HG02943 (cell line): ENCODE data around the gene ENC1.
"Not testable (repeated sequence)": the region's sequence is repeated elsewhere in the genome, so short reads cannot be mapped to it uniquely, and the experiment has no call there.

Experiments
- ATAC-seq: cut with Tn5 transposase; IDR thresholded peaks from one replicate; pipeline ENCODE4 v1.9.1; 2021; ENCODE audit warnings: mild to moderate bottlenecking, low read depth, moderate library complexity; ENCODE audit not compliant: unreplicated experiment

Gene ENC1

GRCh38 chr5:74640450-74640953 is at the start of gene ENC1:
Gene ENC1, minus strand, starts transcription at chr5:74640728. Its CDS starts 4,243 bp downstream, at chr5:74636485.
- peak; percentile 56 for ATAC-seq

DNA sequence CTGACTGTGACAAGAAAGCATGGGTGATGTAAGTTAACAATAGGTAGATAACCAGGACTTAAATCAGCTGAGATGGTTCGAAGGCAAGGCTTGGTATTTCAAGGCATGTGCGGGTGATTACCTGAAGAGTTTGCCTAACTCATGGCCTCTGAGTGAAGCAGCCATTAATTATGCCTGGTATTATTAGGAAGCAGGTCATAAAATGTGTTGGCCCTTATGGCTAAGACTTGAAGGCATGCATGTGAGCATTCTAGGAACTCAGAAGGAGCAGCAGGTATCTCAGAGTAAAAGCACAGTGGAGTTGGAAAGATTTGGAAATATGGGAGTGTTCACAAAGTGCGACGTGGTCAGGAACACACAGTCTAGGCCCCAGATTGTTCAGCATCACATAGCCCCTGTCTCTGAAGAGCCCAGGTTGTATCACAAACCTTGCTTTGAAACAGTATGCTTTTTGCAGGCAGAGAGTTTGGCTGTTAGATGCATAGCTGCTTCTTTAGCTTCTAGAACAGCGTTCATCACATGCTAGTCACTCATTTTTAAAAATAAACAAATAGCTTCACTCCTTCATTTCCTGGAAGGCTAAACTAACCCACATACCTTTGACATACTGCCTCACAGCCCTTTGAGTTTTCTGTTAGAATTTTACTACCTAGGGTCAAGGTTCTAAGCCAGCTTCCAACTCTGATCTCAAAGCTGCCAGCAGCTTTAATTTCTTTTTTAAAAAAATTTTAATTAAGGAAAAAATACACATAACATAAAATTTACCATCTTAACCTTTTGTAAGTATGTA is 46.6 kb upstream of the ENC1 start:
- ATAC-seq = no peak

DNA sequence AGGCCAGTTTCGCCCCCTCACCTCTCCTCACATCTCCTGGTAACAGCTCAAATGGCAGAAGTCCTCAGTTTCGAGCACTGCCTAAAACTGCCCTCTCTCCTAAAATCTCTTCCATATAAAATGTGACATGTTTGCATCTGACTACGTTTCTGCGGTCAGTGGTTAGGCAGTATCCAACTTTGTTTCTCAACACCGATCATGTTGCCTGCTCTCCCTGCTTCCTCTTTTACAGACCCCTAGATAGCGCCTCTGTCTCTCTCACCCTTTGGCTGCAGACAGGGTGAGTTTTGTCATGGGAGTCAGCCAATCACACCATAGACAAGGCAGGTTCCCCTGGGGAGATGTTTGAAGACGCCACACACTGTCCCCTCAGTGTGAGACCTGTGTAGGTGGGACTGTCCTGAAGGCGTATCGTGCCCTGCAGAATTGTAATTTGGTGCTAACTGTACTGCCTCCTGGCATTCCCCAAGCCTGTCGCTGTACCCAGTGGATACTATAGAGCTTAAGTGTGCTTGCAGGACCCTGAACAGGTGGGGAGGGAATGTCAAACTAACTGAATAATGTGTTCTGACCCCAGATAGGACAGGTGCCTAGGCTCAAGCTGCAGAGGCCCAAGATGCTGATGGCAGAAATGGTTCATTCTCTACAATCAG is 45.6 kb upstream of the ENC1 start:
- ATAC-seq = no peak

GRCh38 chr5:74684900-74685851 is 44.6 kb upstream of the ENC1 start, which contains the start of gene HEXB:
Gene HEXB, plus strand, starts transcription at chr5:74685233. Its CDS starts 28 bp downstream, at chr5:74685261.
- peak; percentile 70 for ATAC-seq

DNA sequence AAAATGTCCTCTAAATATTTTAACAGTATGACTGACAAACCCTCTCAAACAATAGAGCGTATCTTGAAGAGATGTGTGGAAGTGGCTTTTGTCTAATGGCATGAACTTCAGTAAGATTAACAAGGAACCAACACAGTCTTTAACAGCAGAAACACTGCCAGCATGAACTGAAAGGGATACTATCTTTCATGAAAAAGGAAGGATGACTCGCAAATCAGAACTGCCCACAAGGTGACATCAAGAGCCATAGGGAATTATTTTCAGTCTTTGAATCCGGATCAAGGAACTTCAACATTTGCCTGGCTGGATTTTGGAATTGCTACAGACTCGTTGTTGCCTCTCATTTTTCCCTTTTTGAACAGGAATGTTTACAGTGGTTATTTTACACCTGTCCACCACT is 39.4 kb upstream of the ENC1 start:
- no peak for ATAC-seq

DNA sequence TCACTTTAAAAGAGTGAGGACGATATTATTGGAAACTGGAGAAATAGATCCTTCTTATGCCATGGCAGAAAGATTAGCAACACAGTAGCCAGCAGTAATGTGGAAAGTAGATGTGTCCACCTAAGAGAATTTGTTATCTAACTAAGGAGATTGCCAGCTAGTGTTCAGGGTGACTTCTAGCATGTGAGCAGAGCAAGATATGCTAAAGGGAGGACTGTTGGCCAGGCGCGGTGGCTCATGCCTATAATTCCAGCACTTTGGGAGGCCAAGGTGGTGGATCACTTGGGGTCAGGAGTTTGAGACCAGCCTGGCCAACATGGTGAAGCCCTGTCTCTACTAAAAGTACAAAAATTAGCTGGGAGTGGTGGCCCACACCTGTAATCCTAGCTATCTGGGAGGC is 38.8 kb upstream of the ENC1 start:
- not testable (repeated sequence) for ATAC-seq

DNA sequence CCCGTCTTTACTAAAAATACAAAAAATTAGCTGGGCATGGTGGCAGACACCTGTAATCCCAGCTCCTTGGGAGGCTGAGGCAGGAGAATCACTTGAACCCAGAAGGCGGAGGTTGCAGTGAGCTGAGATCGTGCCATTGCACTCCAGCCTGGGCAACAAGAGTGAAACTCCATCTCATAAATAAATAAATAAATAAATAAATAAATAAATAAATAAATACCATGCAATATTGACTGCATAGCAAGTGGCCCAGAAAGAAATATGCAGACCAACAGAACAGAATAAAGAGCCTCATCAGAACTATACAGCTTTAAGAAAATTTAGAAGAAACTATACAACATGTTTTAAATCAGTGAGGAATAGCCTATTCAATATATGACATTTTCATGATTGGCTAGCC is 37.6 kb upstream of the ENC1 start:
- not testable (repeated sequence) for ATAC-seq

GRCh38 chr5:74676466-74676865 is 35.9 kb upstream of the ENC1 start:
- ATAC-seq = not testable (repeated sequence)

DNA sequence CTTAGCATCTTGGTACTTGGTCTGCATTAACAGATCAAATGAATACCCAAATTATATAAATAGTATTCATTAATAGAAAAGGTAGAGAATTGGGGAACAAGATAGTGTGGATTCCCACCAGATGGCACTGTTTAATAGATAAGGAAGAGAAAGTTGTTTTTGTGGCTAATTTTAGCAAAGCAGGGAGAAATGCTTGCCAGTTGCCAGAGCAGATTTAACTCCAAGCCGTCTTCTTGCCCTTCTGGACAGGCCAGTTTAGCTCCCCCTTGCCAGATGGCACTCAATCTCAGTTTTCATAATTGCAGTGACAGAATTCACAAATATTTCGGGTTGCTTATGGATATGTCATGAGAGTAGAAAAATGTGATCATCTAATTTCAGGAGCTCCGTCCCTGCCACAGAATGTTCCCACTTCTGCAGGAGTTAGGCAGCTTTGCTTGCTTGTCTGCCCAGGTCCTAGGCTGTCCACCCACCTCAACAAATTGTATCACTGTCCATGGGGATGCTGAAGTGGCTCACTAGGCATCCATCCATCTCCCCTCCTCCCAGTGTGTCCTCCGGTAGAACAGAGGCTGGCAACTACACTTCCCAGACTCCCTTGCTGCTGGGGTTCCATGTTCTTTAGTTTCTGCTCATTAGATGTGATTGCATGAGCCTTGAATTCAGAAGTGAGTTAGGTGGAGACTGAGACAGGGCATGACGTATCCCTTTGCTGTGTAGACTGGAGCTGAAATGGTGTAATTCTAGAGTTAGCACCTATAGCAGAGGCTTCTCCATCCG is 32.7 kb upstream of the ENC1 start:
- no peak for ATAC-seq

DNA sequence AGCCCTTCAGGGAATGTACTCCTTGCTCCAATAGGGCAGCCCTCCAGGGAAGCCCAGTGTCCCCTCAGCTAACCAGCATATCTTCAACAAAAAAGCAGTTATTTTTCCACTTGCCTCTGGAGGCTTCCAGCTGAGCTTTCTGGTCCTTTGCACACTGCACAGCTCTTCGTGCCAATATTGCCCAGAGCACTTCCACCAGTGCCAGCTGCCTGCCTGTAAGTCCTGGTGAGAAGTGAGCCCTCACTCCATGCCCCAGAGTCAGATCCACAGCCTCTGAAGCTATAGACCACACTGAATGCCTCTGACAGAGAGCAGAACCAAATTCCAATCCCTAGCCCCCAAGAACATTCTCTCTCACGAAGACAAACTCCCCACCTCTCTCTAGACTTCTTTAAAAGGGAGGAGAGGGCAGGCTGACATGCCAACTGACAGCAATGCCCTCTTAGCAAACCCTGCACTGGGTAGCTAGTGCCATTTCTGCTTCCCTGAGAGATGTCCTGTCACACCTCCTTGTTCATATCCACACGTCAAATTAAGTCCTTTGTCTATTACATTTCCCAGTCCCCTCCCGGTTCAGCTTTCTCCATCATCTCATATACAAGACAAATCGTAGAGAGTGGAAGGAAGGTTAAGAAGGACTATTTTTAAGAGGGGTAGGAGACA is 31.8 kb upstream of the ENC1 start:
- no peak for ATAC-seq

GRCh38 chr5:74670396-74671038 is 30.0 kb upstream of the ENC1 start:
- ATAC-seq = no peak

DNA sequence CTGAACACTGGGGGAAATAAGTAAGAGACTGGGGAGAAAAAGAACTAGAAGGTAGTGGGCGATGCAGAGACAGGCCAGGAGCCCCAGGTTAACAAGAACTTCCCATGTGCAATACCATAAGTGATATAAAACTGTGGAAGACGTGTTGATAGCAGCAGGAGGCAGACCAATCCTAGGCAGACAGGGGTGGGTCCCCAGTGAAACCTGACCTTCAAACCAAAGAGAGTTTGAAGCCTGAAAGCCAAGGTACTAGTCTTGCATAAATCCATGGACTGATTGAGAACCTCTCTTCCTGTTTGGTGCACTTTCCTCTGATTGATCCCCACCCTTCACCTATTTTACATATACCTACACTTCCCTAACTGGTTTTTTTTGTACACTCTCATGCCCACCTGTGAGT is 29.3 kb upstream of the ENC1 start:
- ATAC-seq = no peak

DNA sequence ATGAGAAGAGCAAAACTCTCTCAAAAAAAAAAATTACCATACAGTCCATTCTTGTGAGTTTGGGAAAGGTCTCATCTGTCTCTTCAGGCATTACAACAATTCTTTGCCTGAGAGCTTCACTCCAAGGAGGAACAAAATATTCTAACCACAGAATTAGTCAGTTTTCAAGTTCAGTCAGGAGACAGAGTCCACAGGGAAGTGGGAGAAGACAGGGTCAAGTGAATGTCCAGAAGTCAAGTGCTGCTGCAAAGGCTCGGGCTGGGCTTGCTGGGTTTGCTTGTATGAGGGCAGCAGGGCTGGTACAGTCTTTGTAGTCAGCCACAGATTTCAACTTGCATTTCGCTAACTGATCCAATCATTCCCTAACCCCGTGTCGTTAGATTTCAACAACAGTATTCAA is 26.9 kb upstream of the ENC1 start:
- ATAC-seq = no peak

GRCh38 chr5:74665816-74666215 is 25.3 kb upstream of the ENC1 start:
- no peak for ATAC-seq

GRCh38 chr5:74665273-74665672 is 24.7 kb upstream of the ENC1 start:
- ATAC-seq = no peak

GRCh38 chr5:74664551-74664950 is 24.0 kb upstream of the ENC1 start:
- no peak for ATAC-seq

GRCh38 chr5:74660873-74661272 is 20.3 kb upstream of the ENC1 start:
- no peak for ATAC-seq

GRCh38 chr5:74660140-74660539 is 19.6 kb upstream of the ENC1 start:
- no peak for ATAC-seq

GRCh38 chr5:74659172-74659571 is 18.6 kb upstream of the ENC1 start:
- no peak for ATAC-seq
